CD14-positive monocyte (primary cell): Measurements from ENCODE around the gene LIN54. TPM values are rescaled to one million over a fixed set of nuclear protein-coding genes. Genes with fewer than 3 reads are reported as not detected.

Experiments
- DNase-seq, 3 donors: peaks; one replicate each; pipeline ENCODE4 v3.0.0-alpha.2; 2011 to 2022
- H2AFZ ChIP-seq: 2 replicates; pipeline ENCODE4 v1.6.0; 2012; ENCODE audit warnings: mild to moderate bottlenecking, low read depth, low read length, inconsistent platforms; ENCODE audit not compliant: insufficient read depth, poor library complexity, severe bottlenecking
- H3K27ac ChIP-seq, 2 donors: 1 replicate in 1 of 2; 2 replicates in 1 of 2; pipeline ENCODE4 v1.5.1; 2012 to 2013; ENCODE audit warnings: low read length in 2 of 2, control low read depth in 1 of 2, inconsistent platforms in 1 of 2, low read depth in 1 of 2, mild to moderate bottlenecking in 1 of 2
- H3K27me3 ChIP-seq, 2 donors: one replicate each; pipeline versions ENCODE4 v1.6.0 to v1.6.1; 2011 to 2013; ENCODE audit warnings: low read length in 2 of 2; ENCODE audit not compliant: control insufficient read depth in 2 of 2, insufficient read depth in 2 of 2
- H3K36me3 ChIP-seq, 2 donors: replicated peaks in 1 of 2; 1 replicate in 1 of 2; 2 replicates in 1 of 2; pipeline versions ENCODE4 v1.5.1 to v1.6.1; 2012 to 2013; ENCODE audit warnings: low read length in 2 of 2, control low read depth in 1 of 2, inconsistent platforms in 1 of 2, mild to moderate bottlenecking in 1 of 2; ENCODE audit not compliant: insufficient read depth in 2 of 2, control insufficient read depth in 1 of 2
- H3K4me1 ChIP-seq, 2 donors: 1 replicate in 1 of 2; 2 replicates in 1 of 2; pipeline versions ENCODE4 v1.5.1 to v1.6.1; 2012 to 2013; ENCODE audit warnings: low read length in 2 of 2, control low read depth in 1 of 2, inconsistent platforms in 1 of 2, mild to moderate bottlenecking in 1 of 2, moderate library complexity in 1 of 2; ENCODE audit not compliant: insufficient read depth in 2 of 2, control insufficient read depth in 1 of 2
- H3K4me2 ChIP-seq: replicated peaks from 2 replicates; pipeline ENCODE3; 2012; ENCODE audit warnings: low read length, moderate library complexity, mild to moderate bottlenecking; ENCODE audit not compliant: poor library complexity, severe bottlenecking; ENCODE audit errors: extremely low read depth
- H3K4me3 ChIP-seq, 3 experiments: fragments of 200-600 bp in 1 of 3; sonication (generic) in 1 of 3; replicated peaks in 1 of 3; 1 replicate in 2 of 3; 2 replicates in 1 of 3; pipeline ENCODE4 v1.5.1; 2011 to 2013; ENCODE audit warnings: low read length in 3 of 3, mild to moderate bottlenecking in 3 of 3, control low read depth in 2 of 3, low read depth in 2 of 3, inconsistent platforms in 1 of 3, moderate library complexity in 1 of 3
- H3K79me2 ChIP-seq: 2 replicates; pipeline ENCODE4 v1.6.0; 2012; ENCODE audit warnings: mild to moderate bottlenecking, control low read depth, inconsistent platforms, low read length, moderate library complexity; ENCODE audit not compliant: insufficient read depth
- H3K9ac ChIP-seq: 2 replicates; pipeline ENCODE4 v1.6.0; 2017; ENCODE audit warnings: low read length, mild to moderate bottlenecking; ENCODE audit not compliant: insufficient read depth, poor library complexity, severe bottlenecking
- H3K9me3 ChIP-seq, 2 donors: replicated peaks in 1 of 2; 1 replicate in 1 of 2; 2 replicates in 1 of 2; pipeline versions ENCODE4 v1.5.1 to v1.6.1; 2012 to 2013; ENCODE audit warnings: low read length in 2 of 2, control low read depth in 1 of 2; ENCODE audit not compliant: control insufficient read depth in 1 of 2, insufficient read depth in 1 of 2
- H4K20me1 ChIP-seq: 2 replicates; pipeline ENCODE4 v1.6.0; 2012; ENCODE audit warnings: mild to moderate bottlenecking, low read length, control low read depth, moderate library complexity; ENCODE audit not compliant: insufficient read depth
- H3K27ac Mint-ChIP-seq, 7 donors: one replicate each; pipeline ENCODE4 v1.8.0; 2020; ENCODE audit warnings: mild to moderate bottlenecking in 7 of 7, mixed read lengths in 7 of 7, moderate library complexity in 6 of 7, inconsistent platforms in 2 of 7
- H3K27me3 Mint-ChIP-seq, 3 donors: one replicate each; pipeline ENCODE4 v1.8.0; 2021 to 2022; ENCODE audit warnings: low read depth in 3 of 3, mild to moderate bottlenecking in 3 of 3, mixed read lengths in 3 of 3, moderate library complexity in 3 of 3, inconsistent platforms in 1 of 3
- H3K36me3 Mint-ChIP-seq, 2 donors: one replicate each; pipeline ENCODE4 v1.8.0; 2020; ENCODE audit warnings: mixed read lengths in 2 of 2, inconsistent platforms in 1 of 2, mild to moderate bottlenecking in 1 of 2
- H3K4me1 Mint-ChIP-seq: one replicate; pipeline ENCODE4 v1.8.0; 2020; ENCODE audit warnings: mild to moderate bottlenecking, mixed read lengths
- H3K4me3 Mint-ChIP-seq, 2 donors: one replicate each; pipeline ENCODE4 v1.8.0; 2020; ENCODE audit warnings: mild to moderate bottlenecking in 2 of 2, mixed read lengths in 2 of 2, moderate library complexity in 1 of 2
- H3K9me3 Mint-ChIP-seq, 7 donors: one replicate each; pipeline ENCODE4 v1.8.0; 2020 to 2022; ENCODE audit warnings: mixed read lengths in 7 of 7, mild to moderate bottlenecking in 6 of 7, moderate library complexity in 6 of 7, inconsistent platforms in 2 of 7
- CTCF ChIP-seq: fragments of 200-600 bp; IDR thresholded peaks from one replicate; pipeline ENCODE4 v1.8.0; 2022; ENCODE audit warnings: antibody characterized with exemption, mild to moderate bottlenecking
- WGBS: methylation state at CpG from one replicate; pipeline ENCODE4 v1.1.5; 2013; ENCODE audit warnings: missing lambda C conversion rate; ENCODE audit not compliant: insufficient coverage; 5-methylcytosine and 5-hydroxymethylcytosine counted together
- intact Hi-C, 2 donors: fragments of 100-400 bp; cut with micrococcal nuclease; formaldehyde crosslinking; loops; one replicate each; pipeline versions ENCODE4 v1.15.0 to v1.15.1; 2023
- polyA plus RNA-seq, 3 donors: library from polyadenylated mRNA; depleted of rRNA in 1 of 3; unstranded in 2 of 3; stranded (reverse) in 1 of 3; fragments of 300-500 nt in 2 of 3; fragments of >200 nt in 1 of 3; fragmentation: Illumina TruSeq in 2 of 3; gene quantifications; 1 replicate in 2 of 3; 2 replicates in 1 of 3; pipeline ENCODE4 v1.2.3, GENCODE V29; 2012 to 2021

Gene LIN54
- polyA plus RNA-seq, 3 donors, result 2.9 to 6.4 (median 3.7) TPM

- no peak overlapping the region for H3K4me3 Mint-ChIP-seq
- intact Hi-C loops, result no loop called here
- DNase-seq, result no peak
These were observed 29.6 kb upstream of the LIN54 start for GRCh38 chr4:83040269-83040668.

GRCh38 chr4:83036991-83037665 lies 26.5 kb upstream of the LIN54 start:
- peaks cover 28% of the 10 kb centered on the region for H3K4me1 Mint-ChIP-seq
- no peak overlapping the region for H3K4me2 ChIP-seq
- H3K4me1 ChIP-seq, result peaks cover 9 to 10% of the 10 kb centered on the region in 2 donors
- DNase-seq, result no peak
- H3K27me3 ChIP-seq, result no peaks in the 10 kb centered on the region
- no peaks in the 10 kb centered on the region for H3K36me3 ChIP-seq
- H3K9me3 Mint-ChIP-seq, result no peaks in the 10 kb centered on the region
- intact Hi-C loops, result loop anchor here in 1 of 2 donors (10.0 kb wide), 1 partner anchor 418 kb away; the partner anchor contains the start of genes HELQ and MRPS18C
- no peak overlapping the region for H2AFZ ChIP-seq
- H3K9me3 ChIP-seq, result no peaks in the 10 kb centered on the region
- H3K27me3 Mint-ChIP-seq, result no peaks in the 10 kb centered on the region
- 65% methylated on average over 4 of the region's 5 CpGs for WGBS
- H3K9ac ChIP-seq, result no peak overlapping the region
- no peak overlapping the region for H3K27ac Mint-ChIP-seq
- H4K20me1 ChIP-seq, result no peaks in the 10 kb centered on the region
- H3K4me3 Mint-ChIP-seq, result no peak overlapping the region
- peaks cover 4 to 5% of the 10 kb centered on the region in 2 donors for H3K36me3 Mint-ChIP-seq
- no peak overlapping the region for H3K4me3 ChIP-seq
- no peak overlapping the region for H3K27ac ChIP-seq
- peaks cover 56% of the 10 kb centered on the region for H3K79me2 ChIP-seq
- TF ChIP-seq CTCF, result no peak

More at GRCh38 chr4:83040269-83040668, 29.6 kb upstream of the LIN54 start:
- Histone ChIP-seq H4K20me1 (no peaks in the 10 kb centered on the region), H3K4me2 (no peak overlapping the region), H3K9me3 (no peaks in the 10 kb centered on the region), H3K27ac (no peak overlapping the region), H3K9ac (no peak overlapping the region), H3K4me3 (no peak overlapping the region), H3K27me3 (no peaks in the 10 kb centered on the region), H3K4me1 (peaks cover 13 to 18% of the 10 kb centered on the region in 2 donors), H3K79me2 (peaks cover 79% of the 10 kb centered on the region), H2AFZ (no peak overlapping the region), H3K36me3 (no peaks in the 10 kb centered on the region)
- Mint-ChIP-seq H3K9me3 (no peaks in the 10 kb centered on the region), H3K4me1 (peaks cover 26% of the 10 kb centered on the region), H3K27ac (no peak overlapping the region), H3K27me3 (no peaks in the 10 kb centered on the region), H3K36me3 (peaks cover 5 to 6% of the 10 kb centered on the region in 2 donors)
- TF ChIP-seq CTCF, result no peak
- 100% methylated on average over 1 of the region's 3 CpGs for WGBS
